HepG2 (cell line): ENCODE measurements around the gene HERC4. TPM values are rescaled to one million over a fixed set of nuclear protein-coding genes. Genes with fewer than 3 reads are reported as not detected.

Experiments used
- ATAC-seq: fragments of 200-7000 bp; cut with Tn5 transposase; 3 replicates; pipeline ENCODE4 v1.9.1; 2020; ENCODE audit warnings: mild to moderate bottlenecking, moderate library complexity
- BruUV-seq: library from RNA; stranded (reverse); fragments of 400-500 nt; replicated peaks from 2 replicates; lab custom pipeline; 2021; lab: Mats Ljungman, UMichigan
- CTCF ChIA-PET: fragments of 300-600 bp; formaldehyde crosslinking; extraction: SDS; loops from one replicate; lab custom pipeline; 2021; ENCODE audit warnings: low total read pairs, inconsistent platforms, low intra/inter-chr PET ratio; lab: Yijun Ruan, JAX
- POLR2A ChIA-PET: fragments of 350-600 bp; sonication (Branson Sonifier 250); formaldehyde crosslinking; loops from one replicate; lab custom pipeline; 2020; ENCODE audit warnings: antibody characterized with exemption, inconsistent platforms; lab: Yijun Ruan, JAX
- DNase-seq: peaks from one replicate; pipeline ENCODE4 v3.0.0-alpha.2; 2015; ENCODE audit warnings: low spot score
- FAIRE-seq: peaks from 3 replicates; lab custom pipeline; 2011; peaks lifted over from hg19 to GRCh38; lab: Jason Lieb, UNC
- H2AFZ ChIP-seq: one replicate; pipeline ENCODE4 v1.6.1; 2011; ENCODE audit warnings: low read length, inconsistent platforms
- H3K27ac ChIP-seq: fragments of 300-600 bp; 3 replicates; pipeline ENCODE4 v1.8.0; 2011; ENCODE audit warnings: mixed run types, mild to moderate bottlenecking, mixed read lengths, low read length, inconsistent platforms; ENCODE audit not compliant: insufficient read depth; ENCODE audit errors: extremely low read length
- H3K27me3 ChIP-seq, 2 experiments: fragments of 200-600 bp in 1 of 2; 2 replicates in 1 of 2; 3 replicates in 1 of 2; pipeline versions ENCODE4 v1.6.0 to v1.8.0; 2011; ENCODE audit warnings: low read length in 2 of 2, mild to moderate bottlenecking in 2 of 2, moderate library complexity in 2 of 2, inconsistent platforms in 1 of 2; ENCODE audit not compliant: insufficient read depth in 2 of 2, control insufficient read depth in 1 of 2
- H3K36me3 ChIP-seq, 2 experiments: fragments of 200-600 bp in 1 of 2; replicated peaks in 1 of 2; 2 replicates in 1 of 2; 3 replicates in 1 of 2; pipeline versions ENCODE4 v1.5.1 to v1.8.0; 2011; ENCODE audit warnings: low read length in 2 of 2, inconsistent platforms in 1 of 2; ENCODE audit not compliant: insufficient read depth in 2 of 2, control insufficient read depth in 1 of 2
- H3K4me1 ChIP-seq: 2 replicates; pipeline ENCODE4 v1.5.1; 2012; ENCODE audit warnings: low read length, inconsistent platforms; ENCODE audit not compliant: insufficient read depth
- H3K4me2 ChIP-seq: 2 replicates; pipeline ENCODE4 v1.6.0; 2011; ENCODE audit warnings: low read depth, low read length, inconsistent platforms
- H3K4me3 ChIP-seq, 3 experiments: fragments of 200-600 bp in 1 of 3; sonication (generic), shearing (Covaris generic) in 1 of 3; replicated peaks in 1 of 3; 2 replicates each; pipeline ENCODE4 v1.5.1; 2011 to 2016; ENCODE audit warnings: low read length in 3 of 3, inconsistent platforms in 2 of 3, low read depth in 2 of 3, mild to moderate bottlenecking in 2 of 3, control low read depth in 1 of 3, mixed read lengths in 1 of 3; ENCODE audit not compliant: insufficient read depth in 1 of 3
- H3K79me2 ChIP-seq: one replicate; pipeline ENCODE4 v1.6.1; 2011; ENCODE audit warnings: low read length, inconsistent platforms; ENCODE audit not compliant: insufficient read depth
- H3K9ac ChIP-seq: 2 replicates; pipeline ENCODE4 v1.6.0; 2011; ENCODE audit warnings: mild to moderate bottlenecking, low read depth, low read length, inconsistent platforms; ENCODE audit not compliant: insufficient read depth
- H3K9me3 ChIP-seq: 2 replicates; pipeline ENCODE4 v1.5.1; 2012; ENCODE audit warnings: mild to moderate bottlenecking, low read length
- H4K20me1 ChIP-seq: 2 replicates; pipeline ENCODE4 v1.6.0; 2011; ENCODE audit warnings: inconsistent platforms, mild to moderate bottlenecking, low read length, moderate library complexity; ENCODE audit not compliant: insufficient read depth
- FOSL2 ChIP-seq: sonication (generic); formaldehyde crosslinking; IDR thresholded peaks from 2 replicates; pipeline ENCODE4 v1.4.0; 2020; ENCODE audit warnings: missing genetic modification reagents
- FOXC1 ChIP-seq: sonication (generic); formaldehyde crosslinking; IDR thresholded peaks from 2 replicates; pipeline ENCODE4 v1.8.0; 2022; ENCODE audit warnings: mild to moderate bottlenecking, missing genetic modification reagents, borderline replicate concordance
- NFKB2 ChIP-seq: sonication (generic); formaldehyde crosslinking; IDR thresholded peaks from 2 replicates; pipeline ENCODE4 v1.4.0; 2020; ENCODE audit warnings: missing genetic modification reagents, borderline replicate concordance
- ZNF101 ChIP-seq: sonication (generic); formaldehyde crosslinking; IDR thresholded peaks from 2 replicates; pipeline ENCODE4 v1.4.0; 2020; ENCODE audit warnings: mild to moderate bottlenecking, low read depth, missing genetic modification reagents, borderline replicate concordance
- ZNF33B ChIP-seq: sonication (generic); formaldehyde crosslinking; IDR thresholded peaks from 2 replicates; pipeline ENCODE4 v1.5.1; 2020; ENCODE audit warnings: mild to moderate bottlenecking, missing genetic modification reagents
- ZNF839 ChIP-seq: sonication (generic); formaldehyde crosslinking; IDR thresholded peaks from 2 replicates; pipeline ENCODE4 v1.4.0; 2020; ENCODE audit warnings: missing genetic modification reagents, mild to moderate bottlenecking, borderline replicate concordance
- WGBS: methylation state at CpG from one replicate; pipeline ENCODE4 v1.1.6; 2017; ENCODE audit warnings: low lambda C conversion rate; 5-methylcytosine and 5-hydroxymethylcytosine counted together
- in situ Hi-C: cut with HindIII; loops from 2 replicates; pipeline ENCODE4 v1.10.0; 2017; ENCODE audit warnings: low pct_unique_long_range_greater_than_20kb; ENCODE audit not compliant: extremely low pct_ligation_motif_present
- intact Hi-C: fragments of 100-400 bp; cut with micrococcal nuclease; formaldehyde crosslinking; loops from one replicate; pipeline ENCODE4 v1.10.0; 2022; ENCODE audit not compliant: unreplicated experiment
- polyA plus RNA-seq, 8 experiments: library from polyadenylated mRNA; depleted of rRNA in 3 of 8; stranded (reverse) in 7 of 8; unstranded in 1 of 8; fragments of >200 nt; fragmentation: Illumina TruSeq in 4 of 8; extraction: Trizol in 4 of 8; gene quantifications; 2 replicates each; pipeline versions ENCODE4 v1.2.1 to v1.2.3, GENCODE V29; 2011 to 2016; ENCODE audit warnings: low read depth in 4 of 8, missing spikeins in 1 of 8, mixed read lengths in 1 of 8; ENCODE audit not compliant: insufficient read depth in 1 of 8
- total RNA-seq, 5 experiments: library from RNA; depleted of rRNA; stranded (reverse); fragments of >200 nt; fragmentation: Illumina TruSeq; extraction: Trizol; gene quantifications; 2 replicates each; pipeline ENCODE4 v1.2.3, GENCODE V29; 2016; ENCODE audit warnings: low read depth in 1 of 5
- TF ChIP-seq, protein P1 (sequence below): IDR thresholded peaks from 2 replicates; pipeline ENCODE4 v1.6.1; 2016; ENCODE audit warnings: low read depth

Gene HERC4
- total and polyA plus RNA-seq, 2 of the 13 experiments (the other 11 are each of a cell fraction or from before 2014, with no cell fraction given), result 9.8 to 20.2 TPM

DNA sequence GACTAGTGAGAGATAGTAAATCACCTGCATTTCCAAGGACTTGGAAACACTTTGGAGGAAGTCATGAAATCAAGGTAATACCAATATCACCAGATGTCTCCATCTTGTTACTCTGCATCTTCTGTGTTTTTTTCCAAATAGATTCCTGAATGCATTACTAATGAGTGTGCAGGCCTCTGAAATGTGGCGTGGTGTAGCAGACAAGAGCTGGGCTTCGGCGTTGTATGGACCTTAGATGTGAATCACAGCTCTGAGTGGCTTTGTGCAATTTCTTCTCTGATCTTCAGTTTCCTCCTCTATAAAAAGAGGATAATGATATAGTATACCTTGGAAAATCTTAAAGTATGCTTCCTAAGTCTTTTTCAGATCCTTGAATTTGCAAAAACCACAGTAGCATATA is 24.7 kb upstream of the HERC4 start (continued):
- TF ChIP-seq, protein P1, sequence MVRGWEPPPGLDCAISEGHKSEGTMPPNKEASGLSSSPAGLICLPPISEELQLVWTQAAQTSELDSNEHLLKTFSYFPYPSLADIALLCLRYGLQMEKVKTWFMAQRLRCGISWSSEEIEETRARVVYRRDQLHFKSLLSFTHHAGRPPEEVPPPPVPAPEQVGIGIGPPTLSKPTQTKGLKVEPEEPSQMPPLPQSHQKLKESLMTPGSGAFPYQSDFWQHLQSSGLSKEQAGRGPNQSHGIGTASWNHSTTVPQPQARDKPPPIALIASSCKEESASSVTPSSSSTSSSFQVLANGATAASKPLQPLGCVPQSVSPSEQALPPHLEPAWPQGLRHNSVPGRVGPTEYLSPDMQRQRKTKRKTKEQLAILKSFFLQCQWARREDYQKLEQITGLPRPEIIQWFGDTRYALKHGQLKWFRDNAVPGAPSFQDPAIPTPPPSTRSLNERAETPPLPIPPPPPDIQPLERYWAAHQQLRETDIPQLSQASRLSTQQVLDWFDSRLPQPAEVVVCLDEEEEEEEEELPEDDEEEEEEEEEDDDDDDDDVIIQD (CRISPR knock-in tag), result no peak
- no peak for TF ChIP-seq ZNF101 (CRISPR knock-in tag)
- no peak for TF ChIP-seq NFKB2 (CRISPR knock-in tag)

DNA sequence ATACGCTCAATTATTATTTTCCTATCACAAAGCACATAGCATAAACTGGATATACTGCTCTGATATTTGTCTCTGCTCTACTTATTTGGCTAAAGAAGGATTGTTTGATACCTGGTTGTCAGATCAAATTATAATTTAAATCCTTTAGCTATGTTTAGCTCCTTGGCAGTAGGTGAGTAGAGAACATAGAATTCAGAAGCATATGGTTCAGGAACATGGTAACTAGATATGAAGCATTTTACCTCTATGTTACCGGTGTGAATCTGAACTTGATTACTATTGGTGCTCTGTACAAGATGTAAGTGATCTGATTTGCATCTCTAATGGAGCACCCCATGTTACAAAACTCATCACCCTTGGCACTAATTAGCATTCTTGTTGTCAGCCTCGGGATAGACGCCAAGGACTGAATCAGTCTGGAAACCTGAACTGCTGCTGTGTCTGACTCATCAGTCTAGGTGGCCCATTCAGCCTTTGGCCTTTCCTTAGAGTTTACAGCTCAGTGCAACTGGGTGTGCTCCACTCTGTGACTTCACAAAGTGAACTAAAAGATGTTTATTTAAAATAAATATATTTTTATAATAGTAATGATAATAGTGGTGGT is 21.9 kb upstream of the HERC4 start:
- in situ Hi-C loops (no loop called here), intact Hi-C loops (no loop called here)
- no peak overlapping the region for H3K4me3 ChIP-seq
- ATAC-seq (peak; percentile 57; the same call in 2 of the 3 replicates), FAIRE-seq (no peak), DNase-seq (no peak)
- no peaks in the 10 kb centered on the region for H3K36me3 ChIP-seq
- H3K9me3 ChIP-seq, result no peaks in the 10 kb centered on the region
- ChIA-PET POLR2A (no interaction called here), CTCF (no interaction called here)
- H2AFZ ChIP-seq, result no peak overlapping the region
- H3K9ac ChIP-seq, result no peak overlapping the region
- 46% methylated on average over 4 of the region's 4 CpGs for WGBS
- no TSS peak for BruUV-seq
- H3K4me1 ChIP-seq, result no peaks in the 10 kb centered on the region
- TF ChIP-seq ZNF839, result no peak
- no peak for TF ChIP-seq ZNF33B (CRISPR knock-in tag)
- no peak for TF ChIP-seq FOXC1
- peak; percentile 48 for TF ChIP-seq FOSL2
- H3K27me3 ChIP-seq, result no peaks in the 10 kb centered on the region
- no peaks in the 10 kb centered on the region for H4K20me1 ChIP-seq
- H3K27ac ChIP-seq, result no peak overlapping the region
- H3K79me2 ChIP-seq, result no peaks in the 10 kb centered on the region
- no peak overlapping the region for H3K4me2 ChIP-seq
